Measurements from ENCODE around the gene PDSS2.

DNA sequence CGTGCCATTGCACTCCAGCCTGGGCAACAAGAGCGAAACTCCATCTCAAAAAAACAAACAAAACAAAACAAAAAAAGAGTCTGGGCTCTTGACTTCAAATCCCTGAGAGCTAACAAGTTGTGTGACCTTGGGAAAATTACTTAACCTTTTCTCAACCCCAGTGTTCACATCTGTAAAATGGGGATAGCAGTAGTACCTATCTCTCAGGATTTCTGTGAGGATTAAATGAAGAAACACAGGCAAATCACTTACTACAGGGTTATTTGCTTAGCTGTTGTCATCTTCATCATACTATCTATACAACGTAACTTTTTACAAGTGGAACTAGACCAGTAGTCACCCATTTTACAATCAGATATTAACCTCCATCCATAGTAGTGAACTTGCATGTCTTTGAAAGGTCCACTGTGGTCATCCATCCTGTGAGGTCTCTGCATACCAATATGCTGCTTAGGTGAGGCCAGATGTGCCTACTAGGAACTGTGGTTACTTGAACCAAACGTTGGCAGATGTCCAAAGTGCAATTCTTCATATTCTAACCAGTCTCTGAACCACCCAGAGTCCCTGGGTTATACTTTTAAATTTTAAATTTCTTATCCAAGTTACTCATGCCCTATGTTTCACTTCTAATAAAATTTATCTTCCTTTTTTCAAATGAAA lies 215.2 kb downstream of the PDSS2 start:
- no peak for TF ChIP-seq ZNF639 (CRISPR knock-in tag; conservative IDR thresholded peaks at IDR 0.05 in 1 of 2, IDR thresholded peaks at IDR 0.05 in 1 of 2)
- no peak for TF ChIP-seq KDM5B (IDR thresholded peaks at IDR 0.05; ENCODE audit: insufficient replicate concordance, low read depth, low read length)
- no peak for TF ChIP-seq CTCF (IDR thresholded peaks at IDR 0.05 in 2 of 3, conservative IDR thresholded peaks at IDR 0.05 in 1 of 3; ENCODE audit: insufficient read depth in 2 of 3, low read depth in 1 of 3, low read length in 3 of 3)
- no peak for TF ChIP-seq ZNF174 (CRISPR knock-in tag; IDR thresholded peaks at IDR 0.05)
- no peak for TF ChIP-seq CEBPB (tag; IDR thresholded peaks at IDR 0.05)
- TF ChIP-seq HCFC1 (IDR thresholded peaks at IDR 0.05; ENCODE audit: low read depth, low read length), result no peak
- TF ChIP-seq, protein P1, sequence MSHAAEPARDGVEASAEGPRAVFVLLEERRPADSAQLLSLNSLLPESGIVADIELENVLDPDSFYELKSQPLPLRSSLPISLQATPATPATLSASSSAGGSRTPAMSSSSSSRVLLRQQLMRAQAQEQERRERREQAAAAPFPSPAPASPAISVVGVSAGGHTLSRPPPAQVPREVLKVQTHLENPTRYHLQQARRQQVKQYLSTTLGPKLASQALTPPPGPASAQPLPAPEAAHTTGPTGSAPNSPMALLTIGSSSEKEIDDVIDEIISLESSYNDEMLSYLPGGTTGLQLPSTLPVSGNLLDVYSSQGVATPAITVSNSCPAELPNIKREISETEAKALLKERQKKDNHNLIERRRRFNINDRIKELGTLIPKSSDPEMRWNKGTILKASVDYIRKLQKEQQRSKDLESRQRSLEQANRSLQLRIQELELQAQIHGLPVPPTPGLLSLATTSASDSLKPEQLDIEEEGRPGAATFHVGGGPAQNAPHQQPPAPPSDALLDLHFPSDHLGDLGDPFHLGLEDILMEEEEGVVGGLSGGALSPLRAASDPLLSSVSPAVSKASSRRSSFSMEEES (CRISPR knock-in tag; IDR thresholded peaks at IDR 0.05), result no peak
- no peak for TF ChIP-seq ZBTB7A (IDR thresholded peaks at IDR 0.05; ENCODE audit: borderline replicate concordance, control insufficient read depth, low read depth, low read length)
- TF ChIP-seq JUNB (CRISPR knock-in tag; conservative IDR thresholded peaks at IDR 0.05), result no peak
- TF ChIP-seq CREB3 (tag; conservative IDR thresholded peaks at IDR 0.05; ENCODE audit: low read depth), result no peak
- TF ChIP-seq NR4A1 (CRISPR knock-in tag; IDR thresholded peaks at IDR 0.05), result no peak
- no peak for TF ChIP-seq NR4A1 (tag; IDR thresholded peaks at IDR 0.05)
